Fibroblast of pulmonary artery (primary cell): Measurements from ENCODE around the gene DPPA4.

Source experiments
- DNase-seq: peaks from one replicate; pipeline ENCODE4 v3.0.0-alpha.2; 2010; ENCODE audit warnings: low read depth
- H3K4me3 ChIP-seq: replicated peaks from 2 replicates; pipeline ENCODE4 v1.5.1; 2011; ENCODE audit warnings: low read depth, mild to moderate bottlenecking, control low read depth, low read length, moderate library complexity
- CTCF ChIP-seq: IDR thresholded peaks from 2 replicates; pipeline ENCODE4 v1.5.1; 2011; ENCODE audit warnings: mild to moderate bottlenecking, control low read depth, low read length, inconsistent platforms; ENCODE audit errors: missing control alignments

The DPPA4 gene

GRCh38 chr3:109325657-109326056, 11.7 kb downstream of the DPPA4 start:
- DNase-seq, result no peak
- H3K4me3 ChIP-seq, result no peak overlapping the region
- no peak for TF ChIP-seq CTCF

- no peak for DNase-seq
- no peak overlapping the region for H3K4me3 ChIP-seq
- TF ChIP-seq CTCF, result no peak
Observed at GRCh38 chr3:109325109-109325508, 12.2 kb downstream of the DPPA4 start.

- H3K4me3 ChIP-seq, result no peak within 1 kb of the TSS
- no peak for TF ChIP-seq CTCF
- no peak for DNase-seq
Observed at GRCh38 chr3:109316162-109316730, 21.1 kb downstream of the DPPA4 start, which contains the start of gene DPPA2. Gene DPPA2, minus strand, starts transcription at chr3:109316517. Its CDS starts 1,975 bp downstream, at chr3:109314542.

- H3K4me3 ChIP-seq, result no peak overlapping the region
- DNase-seq, result no peak
- TF ChIP-seq CTCF, result no peak
Observed at GRCh38 chr3:109313061-109313460, 24.3 kb downstream of the DPPA4 start.

GRCh38 chr3:109297496-109297895, 39.9 kb downstream of the DPPA4 start:
- no peak for DNase-seq
- no peak overlapping the region for H3K4me3 ChIP-seq
- no peak for TF ChIP-seq CTCF

- H3K4me3 ChIP-seq, result no peak overlapping the region
- no peak for DNase-seq
- TF ChIP-seq CTCF, result no peak
Observed at GRCh38 chr3:109284071-109284470, 53.3 kb downstream of the DPPA4 start.

GRCh38 chr3:109278546-109278945, 58.8 kb downstream of the DPPA4 start:
- no peak for DNase-seq
- TF ChIP-seq CTCF, result no peak
- H3K4me3 ChIP-seq, result no peak overlapping the region
